ENCODE results near the gene SHISAL2B. TPM values are rescaled to one million over a fixed set of nuclear protein-coding genes. Genes with fewer than 3 reads are reported as not detected.
"Not testable (repeated sequence)": the region's sequence is repeated elsewhere in the genome, so short reads cannot be mapped to it uniquely, and the experiment has no call there.

SHISAL2B gene
- total RNA-seq, 6 experiments from 2014 or later = not detected

GRCh38 chr5:64707191-64707590 lies 16.9 kb downstream of the SHISAL2B start:
- 100% methylated on average over 2 of the region's 2 CpGs for WGBS (ENCODE audit: insufficient coverage, low coverage, low lambda C conversion rate, missing lambda C conversion rate)
- no peak overlapping the region for H3K4me3 ChIP-seq
- no peak for ATAC-seq
- no peaks in the 10 kb centered on the region for H3K4me1 ChIP-seq
- no peak overlapping the region for H3K27ac ChIP-seq
- TF ChIP-seq, protein P1, sequence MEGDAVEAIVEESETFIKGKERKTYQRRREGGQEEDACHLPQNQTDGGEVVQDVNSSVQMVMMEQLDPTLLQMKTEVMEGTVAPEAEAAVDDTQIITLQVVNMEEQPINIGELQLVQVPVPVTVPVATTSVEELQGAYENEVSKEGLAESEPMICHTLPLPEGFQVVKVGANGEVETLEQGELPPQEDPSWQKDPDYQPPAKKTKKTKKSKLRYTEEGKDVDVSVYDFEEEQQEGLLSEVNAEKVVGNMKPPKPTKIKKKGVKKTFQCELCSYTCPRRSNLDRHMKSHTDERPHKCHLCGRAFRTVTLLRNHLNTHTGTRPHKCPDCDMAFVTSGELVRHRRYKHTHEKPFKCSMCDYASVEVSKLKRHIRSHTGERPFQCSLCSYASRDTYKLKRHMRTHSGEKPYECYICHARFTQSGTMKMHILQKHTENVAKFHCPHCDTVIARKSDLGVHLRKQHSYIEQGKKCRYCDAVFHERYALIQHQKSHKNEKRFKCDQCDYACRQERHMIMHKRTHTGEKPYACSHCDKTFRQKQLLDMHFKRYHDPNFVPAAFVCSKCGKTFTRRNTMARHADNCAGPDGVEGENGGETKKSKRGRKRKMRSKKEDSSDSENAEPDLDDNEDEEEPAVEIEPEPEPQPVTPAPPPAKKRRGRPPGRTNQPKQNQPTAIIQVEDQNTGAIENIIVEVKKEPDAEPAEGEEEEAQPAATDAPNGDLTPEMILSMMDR (IDR thresholded peaks at IDR 0.05) = no peak
- TF ChIP-seq POLR2A (IDR thresholded peaks at IDR 0.05) = no peak
- intact Hi-C loops (cut with DNase I) = no loop called here
- H3K9me3 ChIP-seq = no peaks in the 10 kb centered on the region
- no peak for DNase-seq
- no peaks in the 10 kb centered on the region for H3K36me3 ChIP-seq
- H3K27me3 ChIP-seq = no peaks in the 10 kb centered on the region

DNA sequence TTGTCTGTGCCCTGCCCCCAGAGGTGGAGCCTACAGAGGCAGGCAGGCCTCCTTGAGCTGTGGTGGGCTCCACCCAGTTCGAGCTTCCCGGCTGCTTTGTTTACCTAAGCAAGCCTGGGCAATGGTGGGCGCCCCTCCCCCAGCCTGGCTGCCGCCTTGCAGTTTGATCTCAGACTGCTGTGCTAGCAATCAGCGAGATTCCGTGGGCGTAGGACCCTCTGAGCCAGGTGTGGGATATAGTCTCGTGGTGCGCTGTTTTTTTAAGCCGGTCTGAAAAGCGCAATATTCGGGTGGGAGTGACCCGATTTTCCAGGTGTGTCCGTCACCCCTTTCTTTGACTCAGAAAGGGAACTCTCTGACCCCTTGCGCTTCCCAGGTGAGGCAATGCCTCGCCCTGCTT lies 24.2 kb downstream of the SHISAL2B start:
- H3K36me3 ChIP-seq; DNase-seq; H3K9me3 ChIP-seq; H3K27me3 ChIP-seq; H3K27ac ChIP-seq; intact Hi-C loops (cut with DNase I); H3K4me1 ChIP-seq; ATAC-seq; H3K4me3 ChIP-seq: not testable (repeated sequence)
- 93% methylated on average over 8 of the region's 16 CpGs for WGBS (ENCODE audit: insufficient coverage, low coverage, low lambda C conversion rate, missing lambda C conversion rate)

- intact Hi-C loops (cut with DNase I) = no loop called here
- no peaks in the 10 kb centered on the region for H3K4me1 ChIP-seq
- H3K36me3 ChIP-seq = peaks cover 0 to 33% (median 12%) of the 10 kb centered on the region in 4 donors
- TF ChIP-seq, protein P1 (IDR thresholded peaks at IDR 0.05) = no peak
- no peak for TF ChIP-seq POLR2A (IDR thresholded peaks at IDR 0.05)
- H3K27ac ChIP-seq = no peak overlapping the region
- no peak for DNase-seq
- 91% methylated on average over 3 of the region's 3 CpGs for WGBS (ENCODE audit: insufficient coverage, low coverage, low lambda C conversion rate, missing lambda C conversion rate)
- no peak overlapping the region for H3K4me3 ChIP-seq
- no peaks in the 10 kb centered on the region for H3K27me3 ChIP-seq
- H3K9me3 ChIP-seq = no peaks in the 10 kb centered on the region
- no peak for ATAC-seq
Observed at GRCh38 chr5:64722588-64722987, 32.3 kb downstream of the SHISAL2B start.

GRCh38 chr5:64727150-64727549 lies 36.8 kb downstream of the SHISAL2B start:
- TF ChIP-seq, protein P1 (IDR thresholded peaks at IDR 0.05) = no peak
- TF ChIP-seq POLR2A (IDR thresholded peaks at IDR 0.05) = no peak
- no peaks in the 10 kb centered on the region for H3K4me1 ChIP-seq
- H3K9me3 ChIP-seq = no peaks in the 10 kb centered on the region
- peaks cover 0 to 40% (median 15%) of the 10 kb centered on the region in 4 donors for H3K36me3 ChIP-seq
- intact Hi-C loops (cut with DNase I) = no loop called here
- H3K27ac ChIP-seq = no peak overlapping the region
- H3K4me3 ChIP-seq = no peak overlapping the region
- ATAC-seq (no peak), DNase-seq (no peak)
- H3K27me3 ChIP-seq = no peaks in the 10 kb centered on the region
- WGBS (ENCODE audit: insufficient coverage, low coverage, low lambda C conversion rate, missing lambda C conversion rate) = 92% methylated on average over 2 of the region's 2 CpGs

DNA sequence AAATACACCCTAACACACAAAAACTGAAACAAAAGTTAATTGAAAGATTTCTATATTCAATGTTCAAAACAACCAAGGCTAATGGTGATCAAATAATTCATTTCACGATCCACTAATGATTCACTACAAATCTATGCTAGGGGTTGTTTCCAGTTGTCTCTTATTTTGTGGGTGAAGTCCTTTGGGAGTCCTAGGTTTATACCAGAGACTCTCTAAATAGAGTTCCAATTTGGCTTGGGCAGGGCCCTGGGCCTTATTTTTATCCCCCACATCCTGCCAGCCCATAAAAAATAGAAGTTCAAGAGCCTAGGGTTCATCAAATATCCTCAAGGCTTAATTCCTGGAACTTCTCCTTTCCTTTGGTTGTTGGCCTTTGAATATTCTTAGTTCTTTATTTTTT lies 52.1 kb downstream of the SHISAL2B start:
- DNase-seq (no peak), ATAC-seq (no peak)
- no peak overlapping the region for H3K27ac ChIP-seq
- peaks cover 0 to 17% (median 0%) of the 10 kb centered on the region in 4 donors for H3K36me3 ChIP-seq
- intact Hi-C loops (cut with DNase I) = no loop called here
- no peak overlapping the region for H3K4me3 ChIP-seq
- H3K9me3 ChIP-seq = no peaks in the 10 kb centered on the region
- TF ChIP-seq, protein P1 (IDR thresholded peaks at IDR 0.05) = no peak
- TF ChIP-seq POLR2A (IDR thresholded peaks at IDR 0.05) = no peak
- 71% methylated on average over 1 of the region's 1 CpG for WGBS (ENCODE audit: insufficient coverage, low coverage, low lambda C conversion rate, missing lambda C conversion rate)
- no peaks in the 10 kb centered on the region for H3K4me1 ChIP-seq
- H3K27me3 ChIP-seq = no peaks in the 10 kb centered on the region

Data from right lobe of liver (tissue), 6 donors.